SK-N-SH treated with all-trans-retinoic acid at 6 μM for 48 hours (cell line): ENCODE measurements around the gene LIMCH1.
"Not testable (repeated sequence)": the region's sequence is repeated elsewhere in the genome, so short reads cannot be mapped to it uniquely, and the experiment has no call there.

Source experiments
- ARNTL ChIP-seq: fragments of 450-650 bp; formaldehyde crosslinking; IDR thresholded peaks from 2 replicates; pipeline ENCODE4 v1.5.0; 2020; ENCODE audit warnings: low read depth, mild to moderate bottlenecking, moderate library complexity, borderline replicate concordance
- TCF4 ChIP-seq: fragments of 250-450 bp; sonication (Bioruptor Pico); IDR thresholded peaks from 2 replicates; pipeline ENCODE4 v1.8.0; 2021; ENCODE audit warnings: mild to moderate bottlenecking, moderate library complexity, borderline replicate concordance
- TOX ChIP-seq: fragments of 250-450 bp; sonication (Bioruptor Pico); IDR thresholded peaks from 2 replicates; pipeline ENCODE4 v1.8.0; 2021; ENCODE audit warnings: mild to moderate bottlenecking, moderate library complexity, borderline replicate concordance
- ZC3H10 ChIP-seq: fragments of 250-450 bp; sonication (Bioruptor Pico); IDR thresholded peaks from 2 replicates; pipeline ENCODE4 v1.5.1; 2021; ENCODE audit warnings: mild to moderate bottlenecking, moderate library complexity
- ZFP30 ChIP-seq: fragments of 450-650 bp; formaldehyde crosslinking; IDR thresholded peaks from 2 replicates; pipeline ENCODE4 v1.5.0; 2022; ENCODE audit warnings: mild to moderate bottlenecking, moderate library complexity
- ZNF8 ChIP-seq: fragments of 450-650 bp; formaldehyde crosslinking; IDR thresholded peaks from 2 replicates; pipeline ENCODE4 v1.5.0; 2020; ENCODE audit warnings: mild to moderate bottlenecking, moderate library complexity
- TF ChIP-seq, protein P1 (sequence below): fragments of 250-450 bp; sonication (Bioruptor Pico); IDR thresholded peaks from 2 replicates; pipeline ENCODE4 v1.5.1; 2021; ENCODE audit warnings: mild to moderate bottlenecking, moderate library complexity
- TF ChIP-seq, protein P2 (sequence below): fragments of 250-450 bp; sonication (Bioruptor Pico); IDR thresholded peaks from 2 replicates; pipeline ENCODE4 v1.8.0; 2020; ENCODE audit warnings: mild to moderate bottlenecking, moderate library complexity, borderline replicate concordance
- TF ChIP-seq, protein P3 (sequence below): fragments of 250-450 bp; sonication (Bioruptor Pico); IDR thresholded peaks from 2 replicates; pipeline ENCODE4 v1.5.1; 2020; ENCODE audit warnings: low read depth, mild to moderate bottlenecking, moderate library complexity

DNA sequence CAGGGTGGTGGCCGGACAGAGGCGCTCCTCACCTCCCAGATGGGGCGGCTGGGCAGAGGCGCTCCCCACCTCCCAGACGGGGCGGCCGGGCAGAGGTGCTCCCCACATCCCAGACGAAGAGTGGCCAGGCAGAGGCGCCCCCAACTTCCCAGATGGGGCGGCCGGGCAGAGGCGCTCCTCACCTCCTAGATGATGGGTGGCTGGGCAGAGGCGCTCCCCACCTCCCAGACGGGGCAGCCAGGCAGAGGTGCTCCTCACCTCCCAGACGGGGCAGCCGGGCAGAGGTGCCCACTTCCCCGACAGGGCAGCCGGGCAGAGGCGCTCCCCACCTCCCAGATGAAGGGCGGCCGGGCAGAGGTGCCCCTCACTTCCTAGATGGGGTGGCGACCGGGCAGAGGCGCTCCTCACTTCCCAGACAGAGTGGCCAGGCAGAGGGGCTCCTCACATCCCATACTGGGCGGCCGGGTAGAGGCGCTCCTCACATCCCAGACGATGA is 46.8 kb upstream of the LIMCH1 start:
- not testable (repeated sequence) for TF ChIP-seq TCF4, TOX, ARNTL, ZNF8, ZFP30, ZC3H10 (CRISPR knock-in tag)
- TF ChIP-seq, protein P1, sequence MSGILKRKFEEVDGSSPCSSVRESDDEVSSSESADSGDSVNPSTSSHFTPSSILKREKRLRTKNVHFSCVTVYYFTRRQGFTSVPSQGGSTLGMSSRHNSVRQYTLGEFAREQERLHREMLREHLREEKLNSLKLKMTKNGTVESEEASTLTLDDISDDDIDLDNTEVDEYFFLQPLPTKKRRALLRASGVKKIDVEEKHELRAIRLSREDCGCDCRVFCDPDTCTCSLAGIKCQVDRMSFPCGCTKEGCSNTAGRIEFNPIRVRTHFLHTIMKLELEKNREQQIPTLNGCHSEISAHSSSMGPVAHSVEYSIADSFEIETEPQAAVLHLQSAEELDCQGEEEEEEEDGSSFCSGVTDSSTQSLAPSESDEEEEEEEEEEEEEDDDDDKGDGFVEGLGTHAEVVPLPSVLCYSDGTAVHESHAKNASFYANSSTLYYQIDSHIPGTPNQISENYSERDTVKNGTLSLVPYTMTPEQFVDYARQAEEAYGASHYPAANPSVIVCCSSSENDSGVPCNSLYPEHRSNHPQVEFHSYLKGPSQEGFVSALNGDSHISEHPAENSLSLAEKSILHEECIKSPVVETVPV (CRISPR knock-in tag): not testable (repeated sequence)
- TF ChIP-seq, protein P2, sequence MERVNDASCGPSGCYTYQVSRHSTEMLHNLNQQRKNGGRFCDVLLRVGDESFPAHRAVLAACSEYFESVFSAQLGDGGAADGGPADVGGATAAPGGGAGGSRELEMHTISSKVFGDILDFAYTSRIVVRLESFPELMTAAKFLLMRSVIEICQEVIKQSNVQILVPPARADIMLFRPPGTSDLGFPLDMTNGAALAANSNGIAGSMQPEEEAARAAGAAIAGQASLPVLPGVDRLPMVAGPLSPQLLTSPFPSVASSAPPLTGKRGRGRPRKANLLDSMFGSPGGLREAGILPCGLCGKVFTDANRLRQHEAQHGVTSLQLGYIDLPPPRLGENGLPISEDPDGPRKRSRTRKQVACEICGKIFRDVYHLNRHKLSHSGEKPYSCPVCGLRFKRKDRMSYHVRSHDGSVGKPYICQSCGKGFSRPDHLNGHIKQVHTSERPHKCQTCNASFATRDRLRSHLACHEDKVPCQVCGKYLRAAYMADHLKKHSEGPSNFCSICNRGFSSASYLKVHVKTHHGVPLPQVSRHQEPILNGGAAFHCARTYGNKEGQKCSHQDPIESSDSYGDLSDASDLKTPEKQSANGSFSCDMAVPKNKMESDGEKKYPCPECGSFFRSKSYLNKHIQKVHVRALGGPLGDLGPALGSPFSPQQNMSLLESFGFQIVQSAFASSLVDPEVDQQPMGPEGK: not testable (repeated sequence)
- TF ChIP-seq, protein P3, sequence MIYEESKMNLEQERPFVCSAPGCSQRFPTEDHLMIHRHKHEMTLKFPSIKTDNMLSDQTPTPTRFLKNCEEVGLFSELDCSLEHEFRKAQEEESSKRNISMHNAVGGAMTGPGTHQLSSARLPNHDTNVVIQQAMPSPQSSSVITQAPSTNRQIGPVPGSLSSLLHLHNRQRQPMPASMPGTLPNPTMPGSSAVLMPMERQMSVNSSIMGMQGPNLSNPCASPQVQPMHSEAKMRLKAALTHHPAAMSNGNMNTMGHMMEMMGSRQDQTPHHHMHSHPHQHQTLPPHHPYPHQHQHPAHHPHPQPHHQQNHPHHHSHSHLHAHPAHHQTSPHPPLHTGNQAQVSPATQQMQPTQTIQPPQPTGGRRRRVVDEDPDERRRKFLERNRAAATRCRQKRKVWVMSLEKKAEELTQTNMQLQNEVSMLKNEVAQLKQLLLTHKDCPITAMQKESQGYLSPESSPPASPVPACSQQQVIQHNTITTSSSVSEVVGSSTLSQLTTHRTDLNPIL (CRISPR knock-in tag): not testable (repeated sequence)
